Measurements from ENCODE around the gene RPTOR.

Gene RPTOR

DNA sequence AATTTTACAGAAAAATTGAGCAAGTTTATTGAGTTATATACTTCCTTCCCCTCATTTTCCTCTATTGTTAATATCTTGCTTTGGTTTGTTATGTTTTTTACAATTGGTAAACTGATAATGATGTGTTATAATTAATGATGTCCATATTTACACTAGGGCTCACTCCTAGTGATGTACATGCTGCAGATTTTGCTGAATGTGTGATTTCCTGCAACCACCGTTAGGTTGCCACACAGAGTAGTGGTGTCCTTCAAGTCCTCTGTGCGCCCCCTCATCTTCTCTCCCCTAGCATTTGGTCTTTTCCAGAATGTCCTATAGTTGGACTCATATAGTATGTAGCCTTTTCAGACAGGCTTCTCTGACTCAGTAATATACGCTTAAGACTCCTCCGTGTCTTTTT lies 167.5 kb downstream of the RPTOR start:
- no peaks in the 10 kb centered on the region for H3K27me3 ChIP-seq (ENCODE audit: insufficient read depth, poor library complexity, severe bottlenecking)
- no peak overlapping the region for H3K4me3 ChIP-seq (replicated peaks; ENCODE audit: insufficient read depth, low read length)
- TF ChIP-seq, protein P1, sequence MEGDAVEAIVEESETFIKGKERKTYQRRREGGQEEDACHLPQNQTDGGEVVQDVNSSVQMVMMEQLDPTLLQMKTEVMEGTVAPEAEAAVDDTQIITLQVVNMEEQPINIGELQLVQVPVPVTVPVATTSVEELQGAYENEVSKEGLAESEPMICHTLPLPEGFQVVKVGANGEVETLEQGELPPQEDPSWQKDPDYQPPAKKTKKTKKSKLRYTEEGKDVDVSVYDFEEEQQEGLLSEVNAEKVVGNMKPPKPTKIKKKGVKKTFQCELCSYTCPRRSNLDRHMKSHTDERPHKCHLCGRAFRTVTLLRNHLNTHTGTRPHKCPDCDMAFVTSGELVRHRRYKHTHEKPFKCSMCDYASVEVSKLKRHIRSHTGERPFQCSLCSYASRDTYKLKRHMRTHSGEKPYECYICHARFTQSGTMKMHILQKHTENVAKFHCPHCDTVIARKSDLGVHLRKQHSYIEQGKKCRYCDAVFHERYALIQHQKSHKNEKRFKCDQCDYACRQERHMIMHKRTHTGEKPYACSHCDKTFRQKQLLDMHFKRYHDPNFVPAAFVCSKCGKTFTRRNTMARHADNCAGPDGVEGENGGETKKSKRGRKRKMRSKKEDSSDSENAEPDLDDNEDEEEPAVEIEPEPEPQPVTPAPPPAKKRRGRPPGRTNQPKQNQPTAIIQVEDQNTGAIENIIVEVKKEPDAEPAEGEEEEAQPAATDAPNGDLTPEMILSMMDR (IDR thresholded peaks at IDR 0.05; ENCODE audit: insufficient read depth, low read length), result no peak
- TF ChIP-seq POLR2AphosphoS5 (IDR thresholded peaks at IDR 0.05; ENCODE audit: low read depth), result no peak
- H3K27ac ChIP-seq (replicated peaks), result no peak overlapping the region
- DNase-seq (ENCODE audit: low read depth in 1 of 2, low spot score in 1 of 2), result no peak

DNA sequence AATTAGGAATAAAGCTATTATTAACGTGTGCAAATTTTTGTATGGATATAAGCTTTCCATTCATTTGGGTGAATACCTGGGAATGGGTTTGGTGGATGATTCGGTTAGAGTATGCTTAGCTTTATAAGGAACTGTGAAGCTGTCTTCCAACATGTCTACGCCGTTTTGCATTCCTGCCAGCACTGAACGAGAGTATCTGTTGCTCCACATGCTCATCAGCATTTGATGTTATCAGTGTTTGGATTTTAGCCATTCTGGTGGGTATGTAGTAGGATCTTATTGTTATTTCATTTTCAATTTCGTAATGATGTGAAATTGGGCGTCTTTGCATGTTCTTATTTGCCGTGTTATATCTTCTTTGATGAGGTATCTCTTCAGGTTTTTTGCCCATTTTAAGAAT lies 168.0 kb downstream of the RPTOR start:
- Histone ChIP-seq H3K27ac (replicated peaks) (no peak overlapping the region), H3K27me3 (ENCODE audit: insufficient read depth, poor library complexity, severe bottlenecking) (no peaks in the 10 kb centered on the region), H3K4me3 (replicated peaks; ENCODE audit: insufficient read depth, low read length) (no peak overlapping the region)
- DNase-seq (ENCODE audit: low read depth in 1 of 2, low spot score in 1 of 2), result no peak
- TF ChIP-seq GABPA (IDR thresholded peaks at IDR 0.05; ENCODE audit: low read depth), result no peak
- no peak for TF ChIP-seq SPI1 (IDR thresholded peaks at IDR 0.05; ENCODE audit: borderline replicate concordance, low read depth)
- TF ChIP-seq, protein P1 (IDR thresholded peaks at IDR 0.05; ENCODE audit: insufficient read depth, low read length), result no peak

GRCh38 chr17:80716986-80717719 lies 172.5 kb downstream of the RPTOR start:
- Histone ChIP-seq H3K4me3 (replicated peaks; ENCODE audit: insufficient read depth, low read length) (no peak overlapping the region), H3K27me3 (ENCODE audit: insufficient read depth, poor library complexity, severe bottlenecking) (no peaks in the 10 kb centered on the region), H3K27ac (replicated peaks) (no peak overlapping the region)
- DNase-seq (ENCODE audit: low read depth in 1 of 2, low spot score in 1 of 2), result no peak
- TF ChIP-seq, protein P1 (IDR thresholded peaks at IDR 0.05; ENCODE audit: insufficient read depth, low read length), result no peak
- TF ChIP-seq REST (IDR thresholded peaks at IDR 0.05; ENCODE audit: insufficient replicate concordance, low read depth) (no peak), GABPA (IDR thresholded peaks at IDR 0.05; ENCODE audit: low read depth) (no peak), SPI1 (IDR thresholded peaks at IDR 0.05; ENCODE audit: borderline replicate concordance, low read depth) (no peak), POLR2AphosphoS5 (IDR thresholded peaks at IDR 0.05; ENCODE audit: low read depth) (no peak)

DNA sequence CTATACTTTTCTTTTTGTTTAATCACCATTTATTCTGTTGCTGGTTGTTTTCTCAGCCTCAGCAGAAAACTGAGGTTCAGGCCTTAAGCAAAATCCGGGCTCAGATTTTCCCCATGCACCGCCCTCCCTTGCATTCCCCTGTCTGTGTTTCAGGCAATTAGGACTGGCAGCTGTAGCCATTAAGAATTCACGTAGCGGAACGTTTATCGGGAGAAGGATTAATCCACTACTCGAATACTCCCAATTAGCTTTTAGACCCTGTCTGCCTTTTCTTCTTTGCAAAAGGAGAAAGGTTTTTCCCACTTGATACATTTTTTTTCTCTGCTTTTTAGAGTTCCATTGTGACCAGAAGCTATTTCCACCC lies 173.1 kb downstream of the RPTOR start:
- TF ChIP-seq, protein P1 (IDR thresholded peaks at IDR 0.05; ENCODE audit: insufficient read depth, low read length), result no peak
- no peaks in the 10 kb centered on the region for H3K27me3 ChIP-seq (ENCODE audit: insufficient read depth, poor library complexity, severe bottlenecking)
- H3K27ac ChIP-seq (replicated peaks), result no peak overlapping the region
- H3K4me3 ChIP-seq (replicated peaks; ENCODE audit: insufficient read depth, low read length), result no peak overlapping the region
- DNase-seq (ENCODE audit: low read depth in 1 of 2, low spot score in 1 of 2), result no peak
